ENCODE measurements around the gene SLC23A2.

GRCh38 chr20:5046656-5047339, 45.5 kb upstream of the SLC23A2 start:
- TF ChIP-seq, protein P1, sequence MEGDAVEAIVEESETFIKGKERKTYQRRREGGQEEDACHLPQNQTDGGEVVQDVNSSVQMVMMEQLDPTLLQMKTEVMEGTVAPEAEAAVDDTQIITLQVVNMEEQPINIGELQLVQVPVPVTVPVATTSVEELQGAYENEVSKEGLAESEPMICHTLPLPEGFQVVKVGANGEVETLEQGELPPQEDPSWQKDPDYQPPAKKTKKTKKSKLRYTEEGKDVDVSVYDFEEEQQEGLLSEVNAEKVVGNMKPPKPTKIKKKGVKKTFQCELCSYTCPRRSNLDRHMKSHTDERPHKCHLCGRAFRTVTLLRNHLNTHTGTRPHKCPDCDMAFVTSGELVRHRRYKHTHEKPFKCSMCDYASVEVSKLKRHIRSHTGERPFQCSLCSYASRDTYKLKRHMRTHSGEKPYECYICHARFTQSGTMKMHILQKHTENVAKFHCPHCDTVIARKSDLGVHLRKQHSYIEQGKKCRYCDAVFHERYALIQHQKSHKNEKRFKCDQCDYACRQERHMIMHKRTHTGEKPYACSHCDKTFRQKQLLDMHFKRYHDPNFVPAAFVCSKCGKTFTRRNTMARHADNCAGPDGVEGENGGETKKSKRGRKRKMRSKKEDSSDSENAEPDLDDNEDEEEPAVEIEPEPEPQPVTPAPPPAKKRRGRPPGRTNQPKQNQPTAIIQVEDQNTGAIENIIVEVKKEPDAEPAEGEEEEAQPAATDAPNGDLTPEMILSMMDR (IDR thresholded peaks at IDR 0.05), result no peak
- no peak for TF ChIP-seq POLR2A (IDR thresholded peaks at IDR 0.05)
